GM18867 (cell line): ENCODE measurements around the gene PMPCA.

ENCODE experiments used
- ATAC-seq: cut with Tn5 transposase; IDR thresholded peaks from one replicate; pipeline ENCODE4 v1.9.1; 2021; ENCODE audit warnings: mild to moderate bottlenecking, moderate library complexity; ENCODE audit not compliant: unreplicated experiment

The PMPCA gene

GRCh38 chr9:136372561-136373299, 37.7 kb upstream of the PMPCA start:
- no peak for ATAC-seq

- ATAC-seq = no peak
Measured at GRCh38 chr9:136373300-136374182, 36.9 kb upstream of the PMPCA start, which contains the start of gene CARD9. Gene CARD9 (minus strand): TSS chr9:136373669. CDS start chr9:136372078, 1,591 bp downstream.

GRCh38 chr9:136374183-136374575, 36.3 kb upstream of the PMPCA start:
- no peak for ATAC-seq

GRCh38 chr9:136375096-136375495, 35.4 kb upstream of the PMPCA start:
- ATAC-seq = no peak

- ATAC-seq = no peak
Measured at GRCh38 chr9:136376457-136376856, 34.0 kb upstream of the PMPCA start.

- ATAC-seq = no peak
Measured at GRCh38 chr9:136377341-136378169, 32.9 kb upstream of the PMPCA start.

- no peak for ATAC-seq
Measured at GRCh38 chr9:136378170-136379002, 32.1 kb upstream of the PMPCA start.

GRCh38 chr9:136379003-136379287, 31.5 kb upstream of the PMPCA start:
- ATAC-seq = no peak

GRCh38 chr9:136379401-136379800, 31.1 kb upstream of the PMPCA start:
- ATAC-seq = no peak

- no peak for ATAC-seq
Measured at GRCh38 chr9:136379891-136380290, 30.6 kb upstream of the PMPCA start.

- ATAC-seq = no peak
Measured at GRCh38 chr9:136380381-136380780, 30.1 kb upstream of the PMPCA start.

- ATAC-seq = no peak
Measured at GRCh38 chr9:136381311-136381710, 29.1 kb upstream of the PMPCA start.

GRCh38 chr9:136381966-136382513, 28.4 kb upstream of the PMPCA start:
- no peak for ATAC-seq

GRCh38 chr9:136383436-136383835, 27.0 kb upstream of the PMPCA start:
- no peak for ATAC-seq

GRCh38 chr9:136385015-136385414, 25.4 kb upstream of the PMPCA start:
- no peak for ATAC-seq

- no peak for ATAC-seq
Measured at GRCh38 chr9:136386018-136386417, 24.4 kb upstream of the PMPCA start.

GRCh38 chr9:136387217-136387616, 23.2 kb upstream of the PMPCA start:
- no peak for ATAC-seq

- ATAC-seq = no peak
Measured at GRCh38 chr9:136389396-136389795, 21.1 kb upstream of the PMPCA start.

GRCh38 chr9:136391737-136392537, 18.5 kb upstream of the PMPCA start:
- no peak for ATAC-seq
